Gastrocnemius medialis (tissue), 4 donors: Measurements from ENCODE around the gene CARD6. TPM values are rescaled to one million over a fixed set of nuclear protein-coding genes. Genes with fewer than 3 reads are reported as not detected.
"Not testable (repeated sequence)": the region's sequence is repeated elsewhere in the genome, so short reads cannot be mapped to it uniquely, and the experiment has no call there.

Experiments
- ATAC-seq, 2 donors: fragments of 150-250 bp; one replicate each; pipeline ENCODE4 v1.9.1; 2016
- DNase-seq, 2 donors: peaks; one replicate each; pipeline ENCODE4 v3.0.0-alpha.2; 2019
- H3K27ac ChIP-seq, 4 donors: fragments of 200-600 bp; sonication (generic); 1 replicate in 1 of 4; 2 replicates in 3 of 4; pipeline ENCODE4 v1.5.1; 2016 to 2018; ENCODE audit warnings: mild to moderate bottlenecking in 2 of 4, moderate library complexity in 1 of 4
- H3K27me3 ChIP-seq, 3 donors: fragments of 200-600 bp; sonication (generic) in 2 of 3; 1 replicate in 1 of 3; 2 replicates in 2 of 3; pipeline versions ENCODE4 v1.5.1 to v1.6.0; 2016 to 2019; ENCODE audit warnings: mild to moderate bottlenecking in 1 of 3, moderate library complexity in 1 of 3
- H3K36me3 ChIP-seq, 2 donors: fragments of 200-600 bp; sonication (generic) in 1 of 2; one replicate each; pipeline ENCODE4 v1.5.1; 2017 to 2018
- H3K4me1 ChIP-seq, 2 donors: fragments of 200-600 bp; sonication (generic) in 1 of 2; one replicate each; pipeline ENCODE4 v1.5.1; 2016 to 2017; ENCODE audit warnings: mild to moderate bottlenecking in 2 of 2
- H3K4me3 ChIP-seq, 4 donors: fragments of 200-600 bp; sonication (generic) in 3 of 4; 1 replicate in 1 of 4; 2 replicates in 3 of 4; pipeline ENCODE4 v1.5.1; 2016 to 2019; ENCODE audit warnings: mild to moderate bottlenecking in 2 of 4
- H3K9me3 ChIP-seq, 3 donors: fragments of 200-600 bp; sonication (generic) in 2 of 3; 1 replicate in 1 of 3; 2 replicates in 2 of 3; pipeline ENCODE4 v1.5.1; 2016 to 2019
- POLR2A ChIP-seq, 2 donors: fragments of 450-650 bp; IDR thresholded peaks; one replicate each; pipeline ENCODE4 v1.6.1; 2017; ENCODE audit warnings: antibody characterized with exemption in 2 of 2, mild to moderate bottlenecking in 2 of 2, moderate library complexity in 2 of 2
- in situ Hi-C, 4 donors: fragments of 200-750 bp; cut with MboI; loops; one replicate each; pipeline versions ENCODE4 v1.15.0 to v1.8.0; 2017; ENCODE audit warnings: low sequenced_read_pairs in 4 of 4
- intact Hi-C: fragments of 100-400 bp; cut with DNase I; formaldehyde crosslinking; loops from one replicate; pipeline ENCODE4 v1.15.1; 2023; ENCODE audit warnings: low total_unique reads
- total RNA-seq, 4 donors: library from RNA; depleted of rRNA; stranded (reverse); fragments of >200 nt; gene quantifications; one replicate each; pipeline versions ENCODE4 v1.1.0 to v1.2.3, GENCODE V29; 2016
- TF ChIP-seq, protein P1 (sequence below), 5 experiments: fragments of 450-650 bp in 3 of 5; fragments of 200-600 bp in 2 of 5; sonication (generic) in 2 of 5; IDR thresholded peaks in 4 of 5; conservative IDR thresholded peaks in 1 of 5; 1 replicate in 4 of 5; 2 replicates in 1 of 5; pipeline ENCODE4 v1.5.1; 2016 to 2019; ENCODE audit warnings: antibody characterized with exemption in 5 of 5, mild to moderate bottlenecking in 3 of 5, moderate library complexity in 3 of 5

CARD6 gene
- total RNA-seq, 4 donors from 2014 or later, result 3.6 to 4.5 (median 3.8) TPM

DNA sequence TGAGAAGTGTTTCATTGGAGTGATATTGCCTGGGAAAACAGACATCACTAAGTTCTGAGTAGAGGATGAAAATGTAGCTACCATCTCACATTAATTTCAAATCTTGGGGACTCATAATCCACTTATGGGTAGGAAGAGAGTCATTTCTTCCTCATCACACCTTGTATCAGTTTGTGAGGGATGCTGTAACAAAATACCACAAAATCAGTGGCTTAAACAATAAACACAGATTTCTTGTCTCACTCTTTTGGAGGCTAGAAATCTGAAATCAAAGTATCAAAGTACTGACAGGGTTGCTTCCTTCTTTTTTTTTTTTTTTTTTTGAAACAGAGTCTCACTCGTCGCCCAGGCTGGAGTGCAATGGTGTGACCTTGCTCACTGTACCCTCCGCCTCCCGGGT, 3.4 kb downstream of the CARD6 start:
- intact Hi-C loops, result no loop called here

DNA sequence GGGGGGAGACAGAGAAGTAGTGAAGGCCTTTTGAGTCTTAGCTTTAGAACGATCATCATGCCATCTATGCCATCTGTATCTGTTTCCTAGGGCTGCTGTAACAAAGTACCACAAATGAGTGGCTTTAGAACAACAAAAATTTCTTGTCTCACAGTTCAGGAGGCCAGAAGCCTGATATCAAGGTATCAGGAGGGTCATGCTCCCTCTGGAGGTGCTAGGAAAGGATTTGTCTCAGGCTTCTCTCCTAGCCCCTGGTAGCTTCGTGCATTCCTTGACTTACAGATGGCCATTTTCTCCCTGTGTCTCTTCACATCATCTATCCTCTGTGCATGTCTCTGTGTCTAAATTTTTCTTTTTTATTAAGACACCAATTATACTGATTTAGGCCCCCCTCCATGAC, 5.2 kb downstream of the CARD6 start:
- TF ChIP-seq, protein P1, sequence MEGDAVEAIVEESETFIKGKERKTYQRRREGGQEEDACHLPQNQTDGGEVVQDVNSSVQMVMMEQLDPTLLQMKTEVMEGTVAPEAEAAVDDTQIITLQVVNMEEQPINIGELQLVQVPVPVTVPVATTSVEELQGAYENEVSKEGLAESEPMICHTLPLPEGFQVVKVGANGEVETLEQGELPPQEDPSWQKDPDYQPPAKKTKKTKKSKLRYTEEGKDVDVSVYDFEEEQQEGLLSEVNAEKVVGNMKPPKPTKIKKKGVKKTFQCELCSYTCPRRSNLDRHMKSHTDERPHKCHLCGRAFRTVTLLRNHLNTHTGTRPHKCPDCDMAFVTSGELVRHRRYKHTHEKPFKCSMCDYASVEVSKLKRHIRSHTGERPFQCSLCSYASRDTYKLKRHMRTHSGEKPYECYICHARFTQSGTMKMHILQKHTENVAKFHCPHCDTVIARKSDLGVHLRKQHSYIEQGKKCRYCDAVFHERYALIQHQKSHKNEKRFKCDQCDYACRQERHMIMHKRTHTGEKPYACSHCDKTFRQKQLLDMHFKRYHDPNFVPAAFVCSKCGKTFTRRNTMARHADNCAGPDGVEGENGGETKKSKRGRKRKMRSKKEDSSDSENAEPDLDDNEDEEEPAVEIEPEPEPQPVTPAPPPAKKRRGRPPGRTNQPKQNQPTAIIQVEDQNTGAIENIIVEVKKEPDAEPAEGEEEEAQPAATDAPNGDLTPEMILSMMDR (IDR thresholded peaks at IDR 0.05 in 4 of 5, conservative IDR thresholded peaks at IDR 0.05 in 1 of 5), result no peak
- no peak for TF ChIP-seq POLR2A (IDR thresholded peaks at IDR 0.05)
- no peaks in the 10 kb centered on the region for H3K36me3 ChIP-seq
- H3K27me3 ChIP-seq, result no peaks in the 10 kb centered on the region
- H3K4me1 ChIP-seq, result no peaks in the 10 kb centered on the region
- in situ Hi-C loops (no loop called here), intact Hi-C loops (no loop called here)
- no peak for DNase-seq
- no peak overlapping the region for H3K27ac ChIP-seq
- no peaks in the 10 kb centered on the region for H3K9me3 ChIP-seq
- no peak overlapping the region for H3K4me3 ChIP-seq
- ATAC-seq, result no peak

More for the DNA sequence above, 3.4 kb downstream of the CARD6 start:
- Histone ChIP-seq H3K27me3 (no peaks in the 10 kb centered on the region), H3K27ac (no peak overlapping the region), H3K9me3 (no peaks in the 10 kb centered on the region), H3K4me3 (no peak overlapping the region), H3K36me3 (no peaks in the 10 kb centered on the region), H3K4me1 (no peaks in the 10 kb centered on the region)
- in situ Hi-C loops, result no loop called here
- ATAC-seq (no peak), DNase-seq (no peak)
- TF ChIP-seq, protein P1 (IDR thresholded peaks at IDR 0.05 in 4 of 5, conservative IDR thresholded peaks at IDR 0.05 in 1 of 5), result no peak
- TF ChIP-seq POLR2A (IDR thresholded peaks at IDR 0.05), result no peak

DNA sequence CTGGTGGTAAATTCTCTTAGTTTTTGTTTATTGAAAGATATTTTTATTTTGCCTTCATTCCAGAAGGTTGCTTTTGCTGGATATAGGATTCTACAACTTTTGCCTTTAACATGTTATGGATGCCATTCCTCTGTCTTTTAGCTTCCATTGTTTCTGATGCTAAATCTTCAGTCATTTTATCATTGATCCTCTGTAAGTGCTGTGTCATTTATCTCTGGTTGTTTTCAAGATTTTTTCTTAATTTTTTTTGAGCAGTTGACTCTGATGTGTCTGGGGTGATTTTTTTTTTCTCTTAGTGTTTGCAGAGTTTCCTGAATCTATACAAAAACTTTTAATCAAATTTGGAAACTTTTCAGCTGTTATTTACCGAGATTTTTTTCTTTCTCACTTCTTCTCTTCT, 6.4 kb downstream of the CARD6 start:
- ATAC-seq, result no peak
- Histone ChIP-seq H3K27me3 (no peaks in the 10 kb centered on the region), H3K9me3 (no peaks in the 10 kb centered on the region), H3K4me3 (no peak overlapping the region), H3K27ac (no peak overlapping the region), H3K4me1 (no peaks in the 10 kb centered on the region), H3K36me3 (peaks cover 0 to 4% of the 10 kb centered on the region in 2 donors)
- in situ Hi-C loops, result no loop called here
- DNase-seq, result no peak
- intact Hi-C loops, result no loop called here
- TF ChIP-seq POLR2A (IDR thresholded peaks at IDR 0.05), result no peak
- TF ChIP-seq, protein P1 (IDR thresholded peaks at IDR 0.05 in 4 of 5, conservative IDR thresholded peaks at IDR 0.05 in 1 of 5), result no peak

DNA sequence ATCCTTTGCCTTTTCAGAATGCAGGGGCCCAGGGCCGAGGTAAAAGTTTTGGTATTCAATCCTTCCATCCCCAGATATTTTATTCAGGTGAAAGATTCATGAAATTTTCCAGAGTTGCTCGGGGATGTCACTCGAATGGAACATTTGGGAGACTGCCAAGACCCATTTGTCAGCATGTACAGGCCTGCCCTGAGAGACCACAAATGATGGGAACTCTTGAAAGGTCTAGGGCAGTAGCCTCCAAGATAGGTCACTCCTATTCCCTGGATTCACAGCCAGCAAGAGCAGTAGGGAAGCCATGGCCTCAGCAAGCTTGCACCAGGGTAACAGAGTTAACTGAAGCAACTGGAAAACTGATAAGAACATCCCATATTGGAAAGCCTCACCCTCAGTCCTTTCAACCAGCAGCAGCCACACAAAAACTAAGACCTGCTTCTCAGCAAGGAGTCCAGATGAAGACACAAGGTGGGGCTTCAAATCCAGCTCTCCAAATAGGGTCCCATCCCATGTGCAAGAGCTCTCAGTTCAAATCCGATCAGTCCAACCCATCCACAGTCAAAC, 12.5 kb downstream of the CARD6 start:
- no peaks in the 10 kb centered on the region for H3K4me1 ChIP-seq
- intact Hi-C loops (no loop called here), in situ Hi-C loops (no loop called here)
- ATAC-seq (no peak), DNase-seq (no peak)
- no peak overlapping the region for H3K4me3 ChIP-seq
- no peaks in the 10 kb centered on the region for H3K27me3 ChIP-seq
- no peak overlapping the region for H3K27ac ChIP-seq
- H3K9me3 ChIP-seq, result no peaks in the 10 kb centered on the region
- peaks cover 0 to 4% of the 10 kb centered on the region in 2 donors for H3K36me3 ChIP-seq
- TF ChIP-seq, protein P1 (IDR thresholded peaks at IDR 0.05 in 4 of 5, conservative IDR thresholded peaks at IDR 0.05 in 1 of 5), result no peak
- TF ChIP-seq POLR2A (IDR thresholded peaks at IDR 0.05), result no peak

DNA sequence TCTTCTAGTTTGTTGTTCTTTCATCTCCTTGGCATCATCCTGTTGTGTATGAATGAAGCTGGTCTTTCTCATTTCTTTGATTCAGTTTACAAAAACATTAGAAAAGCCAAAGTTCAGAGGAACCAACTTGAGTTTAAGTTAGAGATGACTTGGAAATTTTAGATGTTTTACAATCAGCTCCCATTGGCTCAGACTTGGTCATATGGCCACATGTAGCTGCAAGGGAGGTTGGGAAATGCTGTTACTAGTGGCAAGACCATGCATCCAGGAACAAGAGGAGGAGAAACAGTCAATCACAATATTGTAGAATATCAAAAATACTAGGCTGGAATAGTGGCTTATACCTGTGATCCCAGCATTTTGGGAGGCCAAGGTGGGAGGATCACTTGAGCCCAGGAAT, 19.5 kb downstream of the CARD6 start:
- in situ Hi-C loops (no loop called here), intact Hi-C loops (no loop called here)
- ATAC-seq (no peak), DNase-seq (no peak)
- TF ChIP-seq, protein P1 (IDR thresholded peaks at IDR 0.05 in 4 of 5, conservative IDR thresholded peaks at IDR 0.05 in 1 of 5), result no peak
- no peak for TF ChIP-seq POLR2A (IDR thresholded peaks at IDR 0.05)
- no peak overlapping the region for H3K4me3 ChIP-seq
- no peaks in the 10 kb centered on the region for H3K4me1 ChIP-seq
- no peak overlapping the region for H3K27ac ChIP-seq
- H3K27me3 ChIP-seq, result no peaks in the 10 kb centered on the region
- no peaks in the 10 kb centered on the region for H3K9me3 ChIP-seq
- no peaks in the 10 kb centered on the region for H3K36me3 ChIP-seq

DNA sequence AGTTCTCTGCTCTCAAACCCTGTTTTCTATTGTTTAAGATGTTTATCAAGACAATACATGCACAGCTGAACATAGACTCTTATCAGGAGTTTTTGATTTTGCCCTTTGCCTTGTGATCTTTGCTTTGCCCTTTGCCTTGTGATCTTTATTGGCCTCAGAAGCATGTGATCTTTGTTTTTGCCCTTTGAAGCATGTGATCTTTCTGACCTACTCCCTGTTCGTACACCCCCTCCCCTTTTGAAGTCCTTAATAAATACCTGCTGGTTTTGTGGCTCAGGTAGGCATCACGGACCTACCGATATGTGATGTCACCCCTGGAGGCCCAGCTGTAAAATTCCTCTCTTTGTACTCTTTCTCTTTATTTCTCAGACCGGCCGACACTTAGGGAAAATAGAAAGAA, 23.8 kb downstream of the CARD6 start:
- H3K36me3 ChIP-seq, ATAC-seq, in situ Hi-C loops: not testable (repeated sequence)

More for the DNA sequence above, 23.8 kb downstream of the CARD6 start:
- H3K4me3 ChIP-seq, H3K4me1 ChIP-seq, intact Hi-C loops, H3K27me3 ChIP-seq, H3K27ac ChIP-seq, H3K9me3 ChIP-seq, DNase-seq: not testable (repeated sequence)
